Mesodermal cell (in vitro differentiated cells): ENCODE results near the gene ATN1.

Experiments used
- H3K27ac ChIP-seq: 2 replicates; pipeline ENCODE4 v1.7.0; 2013; ENCODE audit warnings: mild to moderate bottlenecking, low read depth, low read length, moderate library complexity; ENCODE audit not compliant: severe bottlenecking
- H3K36me3 ChIP-seq: 2 replicates; pipeline ENCODE4 v1.7.1; 2013; ENCODE audit warnings: mild to moderate bottlenecking, low read length, moderate library complexity; ENCODE audit not compliant: control insufficient read depth, insufficient read depth
- H3K4me1 ChIP-seq: one replicate; pipeline ENCODE4 v1.7.1; 2013; ENCODE audit warnings: mild to moderate bottlenecking, low read length; ENCODE audit not compliant: insufficient read depth, control insufficient read depth, poor library complexity, severe bottlenecking
- H3K4me3 ChIP-seq: 2 replicates; pipeline ENCODE4 v1.7.0; 2013; ENCODE audit warnings: low read length, control low read depth, mild to moderate bottlenecking; ENCODE audit not compliant: insufficient read depth, poor library complexity, severe bottlenecking; ENCODE audit errors: extremely low read depth
- H3K9me3 ChIP-seq: 2 replicates; pipeline ENCODE4 v1.7.1; 2013; ENCODE audit warnings: mild to moderate bottlenecking, low read length, moderate library complexity; ENCODE audit not compliant: control insufficient read depth
- whole genome bisulfite sequencing, 2 experiments: methylation state at CpG; one replicate each; pipeline ENCODE4 v1.1.5; 2013; ENCODE audit warnings: missing lambda C conversion rate in 2 of 2; ENCODE audit not compliant: insufficient coverage in 2 of 2; 5-methylcytosine and 5-hydroxymethylcytosine counted together

Gene ATN1

GRCh38 chr12:6959805-6960592 lies 32.2 kb downstream of the ATN1 start:
- Histone ChIP-seq H3K4me3 (no peak overlapping the region), H3K27ac (no peak overlapping the region), H3K36me3 (peaks cover 8% of the 10 kb centered on the region), H3K9me3 (no peaks in the 10 kb centered on the region), H3K4me1 (peaks cover 31% of the 10 kb centered on the region)
- 89 to 96% methylated on average over 14 to 24 of the region's 26 CpGs for WGBS, 2 experiments

- peaks cover 15% of the 10 kb centered on the region for H3K36me3 ChIP-seq
- H3K9me3 ChIP-seq: no peaks in the 10 kb centered on the region
- peaks cover 31% of the 10 kb centered on the region for H3K4me1 ChIP-seq
- H3K27ac ChIP-seq: no peak overlapping the region
- WGBS, 2 experiments: 82 to 86% methylated on average over 12 to 13 of the region's 13 CpGs
- H3K4me3 ChIP-seq: no peak overlapping the region
These were observed 33.0 kb downstream of the ATN1 start for GRCh38 chr12:6960593-6961277.

GRCh38 chr12:6961278-6961694 lies 33.5 kb downstream of the ATN1 start:
- 72 to 75% methylated on average over 24 of the region's 24 CpGs for WGBS, 2 experiments
- Histone ChIP-seq H3K36me3 (peaks cover 20% of the 10 kb centered on the region), H3K4me3 (peak overlapping the region; percentile 8), H3K9me3 (no peaks in the 10 kb centered on the region), H3K4me1 (peaks cover 31% of the 10 kb centered on the region), H3K27ac (peak overlapping the region; percentile 67)

- Histone ChIP-seq H3K36me3 (peaks cover 24% of the 10 kb centered on the region), H3K27ac (peak overlapping the region; percentile 67), H3K9me3 (no peaks in the 10 kb centered on the region), H3K4me3 (peak overlapping the region; percentile 14), H3K4me1 (peaks cover 31% of the 10 kb centered on the region)
- 17 to 36% methylated on average over 12 to 14 of the region's 16 CpGs for WGBS, 2 experiments
These were observed 34.0 kb downstream of the ATN1 start for GRCh38 chr12:6961695-6962284.

GRCh38 chr12:6962285-6963015 lies 34.7 kb downstream of the ATN1 start:
- 77 to 81% methylated on average over 12 to 19 of the region's 25 CpGs for WGBS, 2 experiments
- Histone ChIP-seq H3K4me3 (no peak overlapping the region), H3K27ac (peak overlapping the region; percentile 67), H3K4me1 (peaks cover 31% of the 10 kb centered on the region), H3K36me3 (peaks cover 31% of the 10 kb centered on the region), H3K9me3 (no peaks in the 10 kb centered on the region)

- H3K27ac ChIP-seq: no peak overlapping the region
- H3K9me3 ChIP-seq: no peaks in the 10 kb centered on the region
- H3K36me3 ChIP-seq: peaks cover 38% of the 10 kb centered on the region
- H3K4me3 ChIP-seq: no peak overlapping the region
- peaks cover 29% of the 10 kb centered on the region for H3K4me1 ChIP-seq
- 86 to 91% methylated on average over 25 to 26 of the region's 32 CpGs for WGBS, 2 experiments
These were observed 35.4 kb downstream of the ATN1 start for GRCh38 chr12:6963016-6963731.

GRCh38 chr12:6963791-6964413 lies 36.1 kb downstream of the ATN1 start:
- H3K36me3 ChIP-seq: peaks cover 45% of the 10 kb centered on the region
- H3K4me1 ChIP-seq: peaks cover 22% of the 10 kb centered on the region
- H3K27ac ChIP-seq: no peak overlapping the region
- 93 to 95% methylated on average over 12 of the region's 17 CpGs for WGBS, 2 experiments
- no peak overlapping the region for H3K4me3 ChIP-seq
- H3K9me3 ChIP-seq: no peaks in the 10 kb centered on the region

GRCh38 chr12:6964605-6965025 lies 36.9 kb downstream of the ATN1 start:
- Histone ChIP-seq H3K4me1 (peaks cover 21% of the 10 kb centered on the region), H3K27ac (no peak overlapping the region), H3K36me3 (peaks cover 51% of the 10 kb centered on the region), H3K4me3 (no peak overlapping the region), H3K9me3 (no peaks in the 10 kb centered on the region)
- 81 to 90% methylated on average over 6 to 8 of the region's 8 CpGs for WGBS, 2 experiments

- Histone ChIP-seq H3K36me3 (peaks cover 51% of the 10 kb centered on the region), H3K4me3 (no peak overlapping the region), H3K4me1 (peaks cover 20% of the 10 kb centered on the region), H3K27ac (no peak overlapping the region), H3K9me3 (no peaks in the 10 kb centered on the region)
- 42% methylated on average over 11 of the region's 12 CpGs for WGBS, 2 experiments
These were observed 37.4 kb downstream of the ATN1 start for GRCh38 chr12:6965026-6965661.
